Ascending aorta (tissue), 2 donors: Measurements from ENCODE around the gene RAB40C. TPM values are rescaled to one million over a fixed set of nuclear protein-coding genes. Genes with fewer than 3 reads are reported as not detected.

Experiments used
- DNase-seq, 2 donors: peaks; one replicate each; pipeline ENCODE4 v3.0.0-alpha.2; 2019; ENCODE audit warnings: low spot score in 2 of 2
- H3K27ac ChIP-seq, 2 donors: fragments of 200-600 bp; sonication (generic); one replicate each; pipeline ENCODE4 v1.5.1; 2016 to 2017; ENCODE audit warnings: mild to moderate bottlenecking in 1 of 2
- H3K27me3 ChIP-seq: fragments of 200-600 bp; sonication (generic); one replicate; pipeline ENCODE4 v1.5.1; 2017
- H3K36me3 ChIP-seq, 2 donors: fragments of 200-600 bp; sonication (generic); one replicate each; pipeline ENCODE4 v1.5.1; 2016
- H3K4me1 ChIP-seq, 2 donors: fragments of 200-600 bp; sonication (generic); one replicate each; pipeline ENCODE4 v1.5.1; 2016 to 2017; ENCODE audit warnings: mild to moderate bottlenecking in 1 of 2
- H3K4me3 ChIP-seq, 2 donors: fragments of 200-600 bp; sonication (generic); one replicate each; pipeline ENCODE4 v1.5.1; 2016 to 2017; ENCODE audit warnings: mild to moderate bottlenecking in 1 of 2
- H3K9me3 ChIP-seq, 2 donors: fragments of 200-600 bp; sonication (generic); one replicate each; pipeline ENCODE4 v1.5.1; 2016
- CTCF ChIP-seq, 3 experiments: fragments of 200-600 bp in 2 of 3; fragments of 450-650 bp in 1 of 3; sonication (generic) in 2 of 3; IDR thresholded peaks; one replicate each; pipeline ENCODE4 v1.5.1; 2016 to 2019; ENCODE audit warnings: antibody characterized with exemption in 3 of 3, mild to moderate bottlenecking in 1 of 3, moderate library complexity in 1 of 3
- intact Hi-C: fragments of 100-400 bp; cut with DNase I; formaldehyde crosslinking; loops from one replicate; pipeline ENCODE4 v1.15.1; 2023
- total RNA-seq: library from RNA; depleted of rRNA; stranded (reverse); fragments of >200 nt; gene quantifications from one replicate; pipeline ENCODE4 v1.1.0, GENCODE V29; 2016

RAB40C gene
- total RNA-seq, 1 donor from 2014 or later: 29.8 TPM

GRCh38 chr16:651844-652243 lies 62.0 kb downstream of the RAB40C start:
- TF ChIP-seq CTCF (IDR thresholded peaks at IDR 0.05): no peak
- no peak for DNase-seq
- intact Hi-C loops: no loop called here
- Histone ChIP-seq H3K27me3 (no peaks in the 10 kb centered on the region), H3K27ac (no peak overlapping the region), H3K36me3 (peaks cover 4 to 7% of the 10 kb centered on the region in 2 donors), H3K4me3 (no peak overlapping the region), H3K4me1 (peaks cover 9 to 19% of the 10 kb centered on the region in 2 donors), H3K9me3 (no peaks in the 10 kb centered on the region)

GRCh38 chr16:652454-653305 lies 62.8 kb downstream of the RAB40C start:
- Histone ChIP-seq H3K9me3 (no peaks in the 10 kb centered on the region), H3K27me3 (no peaks in the 10 kb centered on the region), H3K4me1 (peaks cover 9 to 17% of the 10 kb centered on the region in 2 donors), H3K36me3 (peaks cover 4 to 7% of the 10 kb centered on the region in 2 donors), H3K27ac (no peak overlapping the region), H3K4me3 (no peak overlapping the region)
- DNase-seq: no peak
- no peak for TF ChIP-seq CTCF (IDR thresholded peaks at IDR 0.05)
- intact Hi-C loops: no loop called here

- no peak overlapping the region for H3K27ac ChIP-seq
- H3K9me3 ChIP-seq: no peaks in the 10 kb centered on the region
- H3K27me3 ChIP-seq: no peaks in the 10 kb centered on the region
- H3K36me3 ChIP-seq: peaks cover 4 to 7% of the 10 kb centered on the region in 2 donors
- intact Hi-C loops: no loop called here
- peaks cover 0 to 7% of the 10 kb centered on the region in 2 donors for H3K4me1 ChIP-seq
- no peak for TF ChIP-seq CTCF (IDR thresholded peaks at IDR 0.05)
- DNase-seq: no peak
- H3K4me3 ChIP-seq: no peak overlapping the region
Observed at GRCh38 chr16:654034-654433, 64.2 kb downstream of the RAB40C start.

GRCh38 chr16:657487-657886 lies 67.6 kb downstream of the RAB40C start:
- H3K27me3 ChIP-seq: no peaks in the 10 kb centered on the region
- peaks cover 0 to 5% of the 10 kb centered on the region in 2 donors for H3K4me1 ChIP-seq
- no peak for TF ChIP-seq CTCF (IDR thresholded peaks at IDR 0.05)
- intact Hi-C loops: no loop called here
- DNase-seq: no peak
- H3K36me3 ChIP-seq: peaks cover 4 to 7% of the 10 kb centered on the region in 2 donors
- no peak overlapping the region for H3K27ac ChIP-seq
- no peaks in the 10 kb centered on the region for H3K9me3 ChIP-seq
- H3K4me3 ChIP-seq: no peak overlapping the region

GRCh38 chr16:658679-659571 lies 69.1 kb downstream of the RAB40C start:
- no peak for DNase-seq
- peaks cover 4 to 7% of the 10 kb centered on the region in 2 donors for H3K36me3 ChIP-seq
- no peaks in the 10 kb centered on the region for H3K9me3 ChIP-seq
- intact Hi-C loops: no loop called here
- peaks cover 0 to 5% of the 10 kb centered on the region in 2 donors for H3K4me1 ChIP-seq
- no peaks in the 10 kb centered on the region for H3K27me3 ChIP-seq
- H3K27ac ChIP-seq: no peak overlapping the region
- TF ChIP-seq CTCF (IDR thresholded peaks at IDR 0.05): no peak
- no peak overlapping the region for H3K4me3 ChIP-seq
